Spleen (tissue), 11 donors: ENCODE measurements around the gene KRTDAP. TPM values are rescaled to one million over a fixed set of nuclear protein-coding genes. Genes with fewer than 3 reads are reported as not detected.

Experiments used
- DNase-seq: peaks from one replicate; pipeline ENCODE4 v3.0.0-alpha.2; 2020
- H3K27ac ChIP-seq, 8 donors: fragments of 200-600 bp; sonication (generic) in 7 of 8; 1 replicate in 4 of 8; 2 replicates in 4 of 8; pipeline versions ENCODE4 v1.5.0 to v1.8.0; 2016 to 2021; ENCODE audit warnings: inconsistent platforms in 4 of 8, mild to moderate bottlenecking in 4 of 8, moderate library complexity in 1 of 8
- H3K27me3 ChIP-seq, 7 donors: fragments of 200-600 bp; sonication (generic) in 6 of 7; replicated peaks in 1 of 7; 1 replicate in 4 of 7; 2 replicates in 3 of 7; pipeline versions ENCODE4 v1.5.0 to v1.8.0; 2016 to 2021; ENCODE audit warnings: inconsistent platforms in 3 of 7, mild to moderate bottlenecking in 1 of 7
- H3K36me3 ChIP-seq, 6 donors: fragments of 200-600 bp; sonication (generic) in 5 of 6; 1 replicate in 4 of 6; 2 replicates in 2 of 6; pipeline versions ENCODE4 v1.5.0 to v1.8.0; 2016 to 2021; ENCODE audit warnings: inconsistent platforms in 2 of 6
- H3K4me1 ChIP-seq, 6 donors: fragments of 200-600 bp; sonication (generic) in 5 of 6; 1 replicate in 3 of 6; 2 replicates in 3 of 6; pipeline versions ENCODE4 v1.5.0 to v1.8.0; 2016 to 2021; ENCODE audit warnings: inconsistent platforms in 3 of 6
- H3K4me3 ChIP-seq, 8 donors: fragments of 200-600 bp; sonication (generic) in 7 of 8; 1 replicate in 4 of 8; 2 replicates in 4 of 8; pipeline versions ENCODE4 v1.5.0 to v1.8.0; 2016 to 2021; ENCODE audit warnings: inconsistent platforms in 4 of 8, mild to moderate bottlenecking in 4 of 8, moderate library complexity in 2 of 8
- H3K9me3 ChIP-seq, 8 donors: fragments of 200-600 bp; sonication (generic) in 7 of 8; 1 replicate in 4 of 8; 2 replicates in 4 of 8; pipeline versions ENCODE4 v1.5.0 to v1.8.0; 2016 to 2021; ENCODE audit warnings: inconsistent platforms in 4 of 8
- CTCF ChIP-seq, 11 experiments: fragments of 200-600 bp in 7 of 11; fragments of 450-650 bp in 4 of 11; sonication (generic) in 4 of 11; IDR thresholded peaks in 8 of 11; conservative IDR thresholded peaks in 3 of 11; 1 replicate in 7 of 11; 2 replicates in 4 of 11; pipeline versions ENCODE4 v1.4.0 to v1.8.0; 2016 to 2021; ENCODE audit warnings: antibody characterized with exemption in 11 of 11, inconsistent platforms in 4 of 11, mild to moderate bottlenecking in 1 of 11
- POLR2A ChIP-seq, 3 donors: fragments of 450-650 bp; IDR thresholded peaks; one replicate each; pipeline ENCODE4 v1.5.1; 2017; ENCODE audit warnings: antibody characterized with exemption in 3 of 3, mild to moderate bottlenecking in 1 of 3
- POLR2AphosphoS5 ChIP-seq, 3 donors: sonication (generic); formaldehyde crosslinking; IDR thresholded peaks; one replicate each; pipeline ENCODE4 v1.5.1; 2017; ENCODE audit warnings: antibody characterized with exemption in 3 of 3
- WGBS, 5 donors: extraction: QIAGEN DNeasy Blood & Tissue Kit in 3 of 5; methylation state at CpG; one replicate each; pipeline versions ENCODE4 v1.1.5 to v1.1.7; 2013 to 2018; 5-methylcytosine and 5-hydroxymethylcytosine counted together
- intact Hi-C: fragments of 100-400 bp; cut with DNase I; formaldehyde crosslinking; loops from one replicate; pipeline ENCODE4 v1.15.0; 2023; ENCODE audit warnings: low total_unique reads
- polyA plus RNA-seq, 3 donors: library from polyadenylated mRNA; stranded (reverse); fragments of 200-250 nt; gene quantifications; one replicate each; pipeline ENCODE4 v1.2.1, GENCODE V29; 2013
- total RNA-seq, 7 donors: library from RNA; depleted of rRNA in 3 of 7; stranded (reverse); fragments of >200 nt in 3 of 7; fragmentation: NEBNext Ultra II Directional in 4 of 7; extraction: Animal tissue kit (Norgen Biotek cat#: 25700) in 4 of 7; gene quantifications; one replicate each; pipeline versions ENCODE4 v1.1.0 to v1.2.1, GENCODE V29; 2016 to 2021
- donor health status: healthy with polysubstance abuse.
- donor health status: DM: no; HTN: no; CAD: no; lungs with moderate emphysema.
- donor health status: DM: no; HTN: no; CAD: no.
- donor health status: Bipolar disorder and iron deficiency.
- donor health status: healthy.
- donor health status: DM: no; HTN: no; CAD: no.
- donor health status: DM: yes; HTN: yes; CAD: no.

The KRTDAP gene
- total and polyA plus RNA-seq, 10 donors = 3.1 TPM; not detected in 9

DNA sequence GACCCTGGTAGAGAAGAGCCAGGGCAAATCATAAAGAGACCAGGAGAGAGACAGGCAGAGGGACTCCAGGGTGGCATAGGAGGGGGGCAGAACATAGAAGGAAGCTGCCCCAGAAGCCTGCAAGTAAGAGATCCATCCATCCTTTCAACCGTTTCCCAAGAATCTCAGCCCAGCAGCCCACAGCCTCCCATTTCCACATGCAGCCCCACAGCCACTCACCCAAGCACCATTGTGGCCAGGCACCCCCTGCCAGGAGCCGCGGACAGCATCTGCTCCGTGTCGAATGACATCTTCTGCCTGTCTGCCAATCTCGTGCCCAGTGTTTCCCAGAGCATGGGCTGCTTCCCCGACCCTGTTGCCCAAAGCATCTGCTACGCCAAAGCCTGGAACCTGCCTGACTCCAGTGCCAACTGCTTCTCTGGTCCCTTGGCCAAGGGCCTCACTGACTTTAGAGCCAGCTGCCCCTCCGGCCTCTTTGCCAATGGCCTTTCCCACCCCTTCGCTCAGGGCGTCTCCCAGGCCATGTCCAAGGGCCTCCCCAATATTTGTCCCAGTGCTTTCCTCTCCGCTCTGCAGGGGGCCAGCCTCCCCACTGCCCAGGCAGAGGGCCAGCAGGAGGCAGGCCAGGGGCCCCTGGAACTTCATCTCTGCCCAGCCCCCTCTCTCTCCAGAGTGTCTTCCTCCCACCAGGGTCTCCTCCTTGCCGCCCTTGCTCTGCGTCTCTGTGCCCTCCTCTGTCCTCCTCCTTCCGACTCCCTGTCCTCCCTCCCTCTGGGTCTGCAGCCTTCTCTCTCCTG is 22.8 kb upstream of the KRTDAP start:
- WGBS, 5 donors = 74 to 83% (median 79%) methylated on average over 15 of the region's 15 CpGs
- DNase-seq = no peak
- no peaks in the 10 kb centered on the region for H3K9me3 ChIP-seq
- H3K4me1 ChIP-seq = peaks cover 9 to 23% (median 16%) of the 10 kb centered on the region in 6 donors
- peaks cover 0 to 80% (median 24%) of the 10 kb centered on the region in 7 donors for H3K27me3 ChIP-seq
- intact Hi-C loops = no loop called here
- no peak for TF ChIP-seq CTCF (IDR thresholded peaks at IDR 0.05 in 8 of 11, conservative IDR thresholded peaks at IDR 0.05 in 3 of 11)
- TF ChIP-seq POLR2AphosphoS5 (IDR thresholded peaks at IDR 0.05) = no peak
- no peak for TF ChIP-seq POLR2A (IDR thresholded peaks at IDR 0.05)
- H3K36me3 ChIP-seq = no peaks in the 10 kb centered on the region
- H3K4me3 ChIP-seq = no peak overlapping the region
- no peak overlapping the region for H3K27ac ChIP-seq

- Histone ChIP-seq H3K4me3 (no peak overlapping the region), H3K27me3 (peaks cover 0 to 88% (median 24%) of the 10 kb centered on the region in 7 donors), H3K9me3 (no peaks in the 10 kb centered on the region), H3K27ac (no peak overlapping the region), H3K36me3 (no peaks in the 10 kb centered on the region), H3K4me1 (peaks cover 9 to 23% (median 16%) of the 10 kb centered on the region in 6 donors)
- DNase-seq = no peak
- WGBS, 5 donors = 73 to 93% (median 79%) methylated on average over 7 of the region's 7 CpGs
- TF ChIP-seq CTCF (IDR thresholded peaks at IDR 0.05 in 8 of 11, conservative IDR thresholded peaks at IDR 0.05 in 3 of 11) = no peak
- no peak for TF ChIP-seq POLR2AphosphoS5 (IDR thresholded peaks at IDR 0.05)
- TF ChIP-seq POLR2A (IDR thresholded peaks at IDR 0.05) = no peak
- intact Hi-C loops = no loop called here
These were observed 21.1 kb upstream of the KRTDAP start for GRCh38 chr19:35511337-35511736.

DNA sequence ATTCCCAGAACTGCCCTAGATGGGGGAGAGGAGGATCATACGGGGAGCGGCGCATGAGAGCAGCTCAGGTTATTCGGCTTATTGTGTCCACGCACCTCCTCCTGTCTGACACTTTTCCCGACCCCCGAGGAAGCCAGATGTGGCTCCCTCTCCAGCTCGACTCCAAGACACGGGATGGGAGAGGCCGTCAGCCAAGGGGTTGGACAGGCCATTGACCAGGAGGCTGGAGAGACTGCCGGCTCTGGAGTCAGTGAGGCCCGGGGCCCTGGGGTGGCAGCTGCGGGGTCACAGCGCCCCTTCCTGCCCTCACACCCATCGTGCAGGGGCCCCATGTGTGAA is 20.3 kb upstream of the KRTDAP start:
- intact Hi-C loops = no loop called here
- peak overlapping the region in 3 of 8 donors; percentile 6 to 66 (median 43) for H3K4me3 ChIP-seq

More for the DNA sequence above, 20.3 kb upstream of the KRTDAP start:
- 5 to 19% (median 11%) methylated on average over 7 to 15 of the region's 15 CpGs for WGBS, 5 donors
- peaks cover 0 to 95% (median 24%) of the 10 kb centered on the region in 7 donors for H3K27me3 ChIP-seq
- TF ChIP-seq POLR2A (IDR thresholded peaks at IDR 0.05) = no peak
- TF ChIP-seq CTCF (IDR thresholded peaks at IDR 0.05 in 8 of 11, conservative IDR thresholded peaks at IDR 0.05 in 3 of 11) = peak in 2 of 11 experiments; percentile 3 to 19
- H3K27ac ChIP-seq = no peak overlapping the region
- H3K9me3 ChIP-seq = no peaks in the 10 kb centered on the region
- no peak for DNase-seq
- peaks cover 9 to 23% (median 16%) of the 10 kb centered on the region in 6 donors for H3K4me1 ChIP-seq
- no peaks in the 10 kb centered on the region for H3K36me3 ChIP-seq
